Stomach smooth muscle (tissue), 2 donors: ENCODE data around the gene GRHL3.
"Not testable (repeated sequence)": the region's sequence is repeated elsewhere in the genome, so short reads cannot be mapped to it uniquely, and the experiment has no call there.

Source experiments
- H3K27ac ChIP-seq: one replicate; pipeline ENCODE4 v1.7.0; 2013; ENCODE audit warnings: mild to moderate bottlenecking, low read length, inconsistent platforms
- H3K27me3 ChIP-seq, 2 donors: one replicate each; pipeline ENCODE4 v1.7.0; 2013; ENCODE audit warnings: low read length in 2 of 2; ENCODE audit not compliant: insufficient read depth in 2 of 2, control insufficient read depth in 1 of 2
- H3K36me3 ChIP-seq, 2 donors: one replicate each; pipeline ENCODE4 v1.7.0; 2013; ENCODE audit warnings: low read length in 2 of 2; ENCODE audit not compliant: control insufficient read depth in 2 of 2, insufficient read depth in 2 of 2
- H3K4me1 ChIP-seq: one replicate; pipeline ENCODE4 v1.7.0; 2013; ENCODE audit warnings: low read length; ENCODE audit not compliant: control insufficient read depth, insufficient read depth
- H3K4me3 ChIP-seq, 2 donors: one replicate each; pipeline ENCODE4 v1.7.0; 2013; ENCODE audit warnings: low read length in 2 of 2
- H3K9ac ChIP-seq, 2 donors: one replicate each; pipeline ENCODE4 v1.7.0; 2013; ENCODE audit warnings: low read length in 2 of 2, mild to moderate bottlenecking in 1 of 2
- H3K9me3 ChIP-seq, 2 donors: one replicate each; pipeline ENCODE4 v1.7.0; 2013; ENCODE audit warnings: low read length in 2 of 2; ENCODE audit not compliant: control insufficient read depth in 2 of 2
- donor health status: healthy.
- donor health status: Pancreatic carcinoma.

Gene GRHL3

GRCh38 chr1:24319312-24319863 lies at the start of gene GRHL3:
GRHL3 (plus strand) TSS chr1:24319357; CDS start chr1:24319552, 195 bp downstream.
- H3K4me3 ChIP-seq = peak within 1 kb of the TSS in 1 of 2 donors; percentile 8

DNA sequence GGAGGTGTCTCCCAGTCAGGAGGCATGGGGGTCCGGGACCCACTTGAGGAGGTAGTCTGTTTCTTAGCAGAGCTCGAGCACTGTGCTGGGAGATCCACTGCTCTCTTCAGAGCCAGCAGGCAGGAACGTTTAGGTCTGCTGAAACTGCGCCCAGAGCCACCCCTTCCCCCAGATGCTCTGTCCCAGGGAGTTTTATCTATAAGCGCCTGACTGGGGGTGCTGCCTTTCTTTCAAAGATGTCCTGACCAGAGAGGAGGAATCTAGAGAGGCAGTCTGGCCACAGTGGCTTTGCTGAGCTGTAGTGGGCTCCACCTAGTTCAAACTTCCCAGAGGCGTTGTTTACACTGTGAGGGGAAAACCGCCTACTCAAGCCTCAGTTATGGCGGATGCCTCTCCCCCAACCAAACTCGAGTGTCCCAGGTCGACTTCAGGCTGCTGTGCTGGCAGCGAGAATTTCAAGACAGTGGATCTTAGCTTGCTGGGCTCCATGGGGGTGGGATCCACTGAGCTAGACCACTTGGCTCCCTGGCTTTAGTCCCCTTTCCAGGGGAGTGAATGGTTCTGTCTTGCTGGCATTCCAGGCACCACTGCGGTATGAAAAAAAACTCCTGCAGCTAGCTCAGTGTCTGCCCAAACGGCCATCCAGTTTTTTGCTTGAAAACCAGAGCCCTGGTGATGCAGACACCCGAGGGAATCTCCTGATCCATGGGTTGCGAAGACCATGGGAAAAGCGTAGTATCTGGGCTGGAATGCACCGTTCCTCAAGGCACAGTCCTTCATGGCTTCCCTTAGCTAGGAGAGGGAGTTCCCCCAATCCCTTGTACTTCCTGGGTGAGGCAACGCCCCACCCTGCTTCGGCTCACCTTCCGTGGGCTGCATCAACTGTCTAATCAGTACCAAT lies 44.7 kb upstream of the GRHL3 start:
- not testable (repeated sequence) for H3K27me3 ChIP-seq, H3K27ac ChIP-seq, H3K9me3 ChIP-seq, H3K36me3 ChIP-seq, H3K4me3 ChIP-seq, H3K9ac ChIP-seq, H3K4me1 ChIP-seq

More at GRCh38 chr1:24319312-24319863, at the start of gene GRHL3:
- Histone ChIP-seq H3K4me1 (peaks cover 18% of the 10 kb centered on the region), H3K9me3 (no peaks in the 10 kb centered on the region), H3K9ac (no peak within 1 kb of the TSS), H3K27me3 (peaks cover 21 to 29% of the 10 kb centered on the region in 2 donors), H3K27ac (no peak within 1 kb of the TSS), H3K36me3 (no peaks in the 10 kb centered on the region)

DNA sequence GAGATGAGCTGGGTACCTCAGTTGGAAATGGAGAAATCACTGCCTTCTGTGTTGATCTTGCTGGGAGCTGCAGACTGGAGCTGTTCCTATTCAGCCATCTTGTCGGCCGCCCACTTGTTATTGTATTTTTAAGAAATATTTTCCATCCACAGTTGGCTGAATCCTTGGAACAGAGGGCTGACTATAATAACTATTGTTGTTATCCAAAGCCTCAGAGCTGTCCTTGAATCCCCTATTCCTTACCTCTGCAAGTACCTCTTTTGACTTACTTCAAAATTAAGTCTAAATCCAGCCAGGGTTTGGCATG lies 44.1 kb upstream of the GRHL3 start:
- H3K9me3 ChIP-seq = no peaks in the 10 kb centered on the region
- peaks cover 6 to 7% of the 10 kb centered on the region in 2 donors for H3K27me3 ChIP-seq
- no peak overlapping the region for H3K9ac ChIP-seq
- no peaks in the 10 kb centered on the region for H3K36me3 ChIP-seq
- H3K4me1 ChIP-seq = no peaks in the 10 kb centered on the region
- H3K4me3 ChIP-seq = no peak overlapping the region
- no peak overlapping the region for H3K27ac ChIP-seq

- Histone ChIP-seq H3K4me3 (no peak overlapping the region), H3K27ac (no peak overlapping the region), H3K9me3 (no peaks in the 10 kb centered on the region), H3K9ac (no peak overlapping the region), H3K36me3 (no peaks in the 10 kb centered on the region), H3K4me1 (no peaks in the 10 kb centered on the region), H3K27me3 (peaks cover 6 to 7% of the 10 kb centered on the region in 2 donors)
Observed at GRCh38 chr1:24275510-24275909, 43.6 kb upstream of the GRHL3 start.

DNA sequence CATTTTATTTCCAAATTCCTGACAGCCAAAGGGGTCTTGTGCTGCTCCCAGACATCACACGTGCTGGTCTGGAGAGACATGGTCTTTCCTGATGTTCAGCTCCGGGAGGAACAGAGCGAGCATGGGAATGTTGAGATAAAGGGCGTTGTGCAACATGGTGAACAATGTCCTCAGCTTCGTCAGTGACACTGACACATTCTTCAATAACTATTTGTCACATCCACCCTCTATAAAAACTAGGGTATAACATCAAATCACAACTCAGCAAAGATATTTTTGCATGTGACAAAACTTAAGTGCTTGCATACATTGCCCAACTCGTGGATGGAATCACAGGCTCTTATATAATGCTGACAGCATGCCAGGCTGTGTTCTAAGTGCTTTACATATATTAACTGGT lies 42.4 kb upstream of the GRHL3 start:
- H3K9me3 ChIP-seq = no peaks in the 10 kb centered on the region
- no peaks in the 10 kb centered on the region for H3K4me1 ChIP-seq
- H3K27me3 ChIP-seq = peaks cover 6 to 7% of the 10 kb centered on the region in 2 donors
- no peak overlapping the region for H3K27ac ChIP-seq
- no peak overlapping the region for H3K9ac ChIP-seq
- H3K4me3 ChIP-seq = no peak overlapping the region
- no peaks in the 10 kb centered on the region for H3K36me3 ChIP-seq

GRCh38 chr1:24277420-24278169 lies 41.6 kb upstream of the GRHL3 start:
- Histone ChIP-seq H3K9ac (no peak overlapping the region), H3K36me3 (no peaks in the 10 kb centered on the region), H3K27me3 (peaks cover 7% of the 10 kb centered on the region in 2 donors), H3K9me3 (no peaks in the 10 kb centered on the region), H3K4me1 (no peaks in the 10 kb centered on the region), H3K4me3 (no peak overlapping the region), H3K27ac (no peak overlapping the region)

GRCh38 chr1:24278726-24279125 lies 40.4 kb upstream of the GRHL3 start:
- Histone ChIP-seq H3K27me3 (peaks cover 7 to 8% of the 10 kb centered on the region in 2 donors), H3K27ac (no peak overlapping the region), H3K4me3 (no peak overlapping the region), H3K4me1 (no peaks in the 10 kb centered on the region), H3K9me3 (no peaks in the 10 kb centered on the region), H3K36me3 (no peaks in the 10 kb centered on the region), H3K9ac (no peak overlapping the region)

- Histone ChIP-seq H3K4me1 (no peaks in the 10 kb centered on the region), H3K4me3 (no peak overlapping the region), H3K27ac (no peak overlapping the region), H3K36me3 (no peaks in the 10 kb centered on the region), H3K9ac (no peak overlapping the region), H3K27me3 (peaks cover 7 to 8% of the 10 kb centered on the region in 2 donors), H3K9me3 (no peaks in the 10 kb centered on the region)
Observed at GRCh38 chr1:24279590-24280232, 39.4 kb upstream of the GRHL3 start.

GRCh38 chr1:24281591-24281990 lies 37.6 kb upstream of the GRHL3 start:
- H3K36me3 ChIP-seq = no peaks in the 10 kb centered on the region
- no peak overlapping the region for H3K9ac ChIP-seq
- no peak overlapping the region for H3K4me3 ChIP-seq
- H3K27me3 ChIP-seq = peaks cover 5 to 7% of the 10 kb centered on the region in 2 donors
- H3K9me3 ChIP-seq = no peaks in the 10 kb centered on the region
- no peaks in the 10 kb centered on the region for H3K4me1 ChIP-seq
- H3K27ac ChIP-seq = no peak overlapping the region

- no peaks in the 10 kb centered on the region for H3K36me3 ChIP-seq
- H3K27ac ChIP-seq = no peak overlapping the region
Observed at GRCh38 chr1:24282491-24282890, 36.7 kb upstream of the GRHL3 start.

More at GRCh38 chr1:24282491-24282890, 36.7 kb upstream of the GRHL3 start:
- Histone ChIP-seq H3K9ac (no peak overlapping the region), H3K27me3 (peaks cover 2 to 5% of the 10 kb centered on the region in 2 donors), H3K4me1 (no peaks in the 10 kb centered on the region), H3K4me3 (no peak overlapping the region), H3K9me3 (no peaks in the 10 kb centered on the region)
